HepG2 (cell line): ENCODE data around the gene ZNF3. TPM values are rescaled to one million over a fixed set of nuclear protein-coding genes. Genes with fewer than 3 reads are reported as not detected.

Experiments
- AGO1 ChIP-seq: fragments of 200-400 bp; formaldehyde crosslinking; IDR thresholded peaks from 2 replicates; pipeline ENCODE4 v1.6.1; 2017; ENCODE audit warnings: mild to moderate bottlenecking, low read depth, low read length, moderate library complexity; ENCODE audit not compliant: poor library complexity, severe bottlenecking
- DMAP1 ChIP-seq: IDR thresholded peaks from 2 replicates; pipeline ENCODE4 v1.6.1; 2016
- HMG20A ChIP-seq: IDR thresholded peaks from 2 replicates; pipeline ENCODE4 v1.6.1; 2016; ENCODE audit warnings: borderline replicate concordance
- IRF9 ChIP-seq: sonication (generic); formaldehyde crosslinking; IDR thresholded peaks from 2 replicates; pipeline ENCODE4 v1.8.0; 2022; ENCODE audit warnings: missing genetic modification reagents, mild to moderate bottlenecking, borderline replicate concordance
- NR2F1 ChIP-seq, 2 experiments: fragments of 450-650 bp in 1 of 2; formaldehyde crosslinking in 1 of 2; IDR thresholded peaks; 2 replicates each; pipeline versions ENCODE4 v1.5.0 to v1.6.1; 2016 to 2020; ENCODE audit warnings: mild to moderate bottlenecking in 1 of 2, missing compliant biosample characterization in 1 of 2, missing genetic modification reagents in 1 of 2, moderate library complexity in 1 of 2
- PAX8 ChIP-seq: sonication (generic); formaldehyde crosslinking; IDR thresholded peaks from 2 replicates; pipeline ENCODE4 v1.8.0; 2022; ENCODE audit warnings: mild to moderate bottlenecking, missing genetic modification reagents, borderline replicate concordance
- RAD51 ChIP-seq: fragments of 450-650 bp; IDR thresholded peaks from 2 replicates; pipeline ENCODE4 v1.6.1; 2016; ENCODE audit warnings: borderline replicate concordance
- RFX3 ChIP-seq: IDR thresholded peaks from 2 replicates; pipeline ENCODE4 v1.6.1; 2016; ENCODE audit warnings: missing biosample characterization, missing genetic modification reagents
- SIN3B ChIP-seq: fragments of 150-350 bp; IDR thresholded peaks from 2 replicates; pipeline ENCODE4 v1.6.1; 2014; ENCODE audit warnings: low read length
- SP2 ChIP-seq: sonication (generic); formaldehyde crosslinking; IDR thresholded peaks from 2 replicates; pipeline ENCODE4 v1.5.1; 2020; ENCODE audit warnings: mild to moderate bottlenecking, missing genetic modification reagents
- SSRP1 ChIP-seq: IDR thresholded peaks from 2 replicates; pipeline ENCODE4 v1.6.1; 2016; ENCODE audit warnings: control low read depth
- ZNF280D ChIP-seq: sonication (generic); formaldehyde crosslinking; IDR thresholded peaks from 2 replicates; pipeline ENCODE4 v1.5.1; 2020; ENCODE audit warnings: mild to moderate bottlenecking, missing genetic modification reagents
- ZNF496 ChIP-seq: sonication (generic); formaldehyde crosslinking; IDR thresholded peaks from 2 replicates; pipeline ENCODE4 v1.8.1; 2023; ENCODE audit warnings: mild to moderate bottlenecking, moderate library complexity, missing genetic modification reagents; ENCODE audit not compliant: insufficient replicate concordance
- ZNF614 ChIP-seq: IDR thresholded peaks from 2 replicates; pipeline ENCODE4 v1.6.1; 2018; ENCODE audit warnings: missing biosample characterization, missing genetic modification reagents, inconsistent platforms, borderline replicate concordance
- polyA plus RNA-seq, 8 experiments: library from polyadenylated mRNA; depleted of rRNA in 3 of 8; stranded (reverse) in 7 of 8; unstranded in 1 of 8; fragments of >200 nt; fragmentation: Illumina TruSeq in 4 of 8; extraction: Trizol in 4 of 8; gene quantifications; 2 replicates each; pipeline versions ENCODE4 v1.2.1 to v1.2.3, GENCODE V29; 2011 to 2016; ENCODE audit warnings: low read depth in 4 of 8, missing spikeins in 1 of 8, mixed read lengths in 1 of 8; ENCODE audit not compliant: insufficient read depth in 1 of 8
- total RNA-seq, 5 experiments: library from RNA; depleted of rRNA; stranded (reverse); fragments of >200 nt; fragmentation: Illumina TruSeq; extraction: Trizol; gene quantifications; 2 replicates each; pipeline ENCODE4 v1.2.3, GENCODE V29; 2016; ENCODE audit warnings: low read depth in 1 of 5
- TF ChIP-seq, protein P1 (sequence below): sonication (generic); formaldehyde crosslinking; IDR thresholded peaks from 2 replicates; pipeline ENCODE4 v1.5.1; 2020; ENCODE audit warnings: mild to moderate bottlenecking, moderate library complexity, missing genetic modification reagents
- TF ChIP-seq, protein P2 (sequence below): sonication (generic); formaldehyde crosslinking; IDR thresholded peaks from 2 replicates; pipeline ENCODE4 v1.4.0; 2020; ENCODE audit warnings: missing genetic modification reagents, borderline replicate concordance
- TF ChIP-seq, protein P3 (sequence below): sonication (generic); formaldehyde crosslinking; conservative IDR thresholded peaks from 2 replicates; pipeline ENCODE4 v1.4.0; 2020; ENCODE audit warnings: missing genetic modification reagents

ZNF3 gene
- total and polyA plus RNA-seq, 2 of the 13 experiments (the other 11 are each of a cell fraction or from before 2014, with no cell fraction given), result 33.7 to 56.9 TPM

GRCh38 chr7:100119072-100119969 is 37.8 kb upstream of the ZNF3 start, which contains the start of the genes CNPY4 and TAF6 (continued):
- TF ChIP-seq IRF9 (CRISPR knock-in tag), result peak; percentile 34; the same call in 1 of the 2 replicates
- TF ChIP-seq, protein P1, sequence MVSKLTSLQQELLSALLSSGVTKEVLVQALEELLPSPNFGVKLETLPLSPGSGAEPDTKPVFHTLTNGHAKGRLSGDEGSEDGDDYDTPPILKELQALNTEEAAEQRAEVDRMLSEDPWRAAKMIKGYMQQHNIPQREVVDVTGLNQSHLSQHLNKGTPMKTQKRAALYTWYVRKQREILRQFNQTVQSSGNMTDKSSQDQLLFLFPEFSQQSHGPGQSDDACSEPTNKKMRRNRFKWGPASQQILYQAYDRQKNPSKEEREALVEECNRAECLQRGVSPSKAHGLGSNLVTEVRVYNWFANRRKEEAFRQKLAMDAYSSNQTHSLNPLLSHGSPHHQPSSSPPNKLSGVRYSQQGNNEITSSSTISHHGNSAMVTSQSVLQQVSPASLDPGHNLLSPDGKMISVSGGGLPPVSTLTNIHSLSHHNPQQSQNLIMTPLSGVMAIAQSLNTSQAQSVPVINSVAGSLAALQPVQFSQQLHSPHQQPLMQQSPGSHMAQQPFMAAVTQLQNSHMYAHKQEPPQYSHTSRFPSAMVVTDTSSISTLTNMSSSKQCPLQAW (CRISPR knock-in tag), result peak; percentile 80
- TF ChIP-seq AGO1, result peak; percentile 76
- peak; percentile 6 to 25; a peak in 1 of 4 replicates for TF ChIP-seq NR2F1 (CRISPR knock-in tag; IDR thresholded peaks at IDR 0.05)
- TF ChIP-seq ZNF280D (CRISPR knock-in tag), result peak; percentile 13; the same call in 1 of the 2 replicates
- TF ChIP-seq RAD51, result no peak
- peak; percentile 76; the same call in 1 of the 2 replicates for TF ChIP-seq DMAP1 (CRISPR knock-in tag)
- TF ChIP-seq HMG20A (CRISPR knock-in tag), result no peak
- no peak for TF ChIP-seq ZNF496 (CRISPR knock-in tag)
- no peak for TF ChIP-seq SSRP1 (CRISPR knock-in tag)
- TF ChIP-seq SP2 (CRISPR knock-in tag), result no peak
- no peak for TF ChIP-seq PAX8 (CRISPR knock-in tag)
- no peak for TF ChIP-seq SIN3B
- TF ChIP-seq, protein P2, sequence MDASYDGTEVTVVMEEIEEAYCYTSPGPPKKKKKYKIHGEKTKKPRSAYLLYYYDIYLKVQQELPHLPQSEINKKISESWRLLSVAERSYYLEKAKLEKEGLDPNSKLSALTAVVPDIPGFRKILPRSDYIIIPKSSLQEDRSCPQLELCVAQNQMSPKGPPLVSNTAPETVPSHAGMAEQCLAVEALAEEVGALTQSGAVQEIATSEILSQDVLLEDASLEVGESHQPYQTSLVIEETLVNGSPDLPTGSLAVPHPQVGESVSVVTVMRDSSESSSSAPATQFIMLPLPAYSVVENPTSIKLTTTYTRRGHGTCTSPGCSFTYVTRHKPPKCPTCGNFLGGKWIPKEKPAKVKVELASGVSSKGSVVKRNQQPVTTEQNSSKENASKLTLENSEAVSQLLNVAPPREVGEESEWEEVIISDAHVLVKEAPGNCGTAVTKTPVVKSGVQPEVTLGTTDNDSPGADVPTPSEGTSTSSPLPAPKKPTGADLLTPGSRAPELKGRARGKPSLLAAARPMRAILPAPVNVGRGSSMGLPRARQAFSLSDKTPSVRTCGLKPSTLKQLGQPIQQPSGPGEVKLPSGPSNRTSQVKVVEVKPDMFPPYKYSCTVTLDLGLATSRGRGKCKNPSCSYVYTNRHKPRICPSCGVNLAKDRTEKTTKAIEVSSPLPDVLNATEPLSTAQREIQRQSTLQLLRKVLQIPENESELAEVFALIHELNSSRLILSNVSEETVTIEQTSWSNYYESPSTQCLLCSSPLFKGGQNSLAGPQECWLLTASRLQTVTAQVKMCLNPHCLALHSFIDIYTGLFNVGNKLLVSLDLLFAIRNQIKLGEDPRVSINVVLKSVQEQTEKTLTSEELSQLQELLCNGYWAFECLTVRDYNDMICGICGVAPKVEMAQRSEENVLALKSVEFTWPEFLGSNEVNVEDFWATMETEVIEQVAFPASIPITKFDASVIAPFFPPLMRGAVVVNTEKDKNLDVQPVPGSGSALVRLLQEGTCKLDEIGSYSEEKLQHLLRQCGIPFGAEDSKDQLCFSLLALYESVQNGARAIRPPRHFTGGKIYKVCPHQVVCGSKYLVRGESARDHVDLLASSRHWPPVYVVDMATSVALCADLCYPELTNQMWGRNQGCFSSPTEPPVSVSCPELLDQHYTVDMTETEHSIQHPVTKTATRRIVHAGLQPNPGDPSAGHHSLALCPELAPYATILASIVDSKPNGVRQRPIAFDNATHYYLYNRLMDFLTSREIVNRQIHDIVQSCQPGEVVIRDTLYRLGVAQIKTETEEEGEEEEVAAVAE (CRISPR knock-in tag), result 0 out of 2 replicates have a peak, but pooled peaks have one; percentile 39
- peak; percentile 78 for TF ChIP-seq RFX3 (CRISPR knock-in tag)
- TF ChIP-seq, protein P3, sequence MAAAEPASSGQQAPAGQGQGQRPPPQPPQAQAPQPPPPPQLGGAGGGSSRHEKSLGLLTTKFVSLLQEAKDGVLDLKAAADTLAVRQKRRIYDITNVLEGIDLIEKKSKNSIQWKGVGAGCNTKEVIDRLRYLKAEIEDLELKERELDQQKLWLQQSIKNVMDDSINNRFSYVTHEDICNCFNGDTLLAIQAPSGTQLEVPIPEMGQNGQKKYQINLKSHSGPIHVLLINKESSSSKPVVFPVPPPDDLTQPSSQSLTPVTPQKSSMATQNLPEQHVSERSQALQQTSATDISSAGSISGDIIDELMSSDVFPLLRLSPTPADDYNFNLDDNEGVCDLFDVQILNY (CRISPR knock-in tag), result no peak
- no peak for TF ChIP-seq ZNF614
